BE2C (cell line): ENCODE results near the gene RAB27B.
A peak's percentile ranks its signal among the peaks of the same experiment; 100 is the strongest.

Experiments used
- DNase-seq: peaks from one replicate; pipeline ENCODE4 v3.0.0-alpha.2; 2020
- H3K27me3 ChIP-seq: fragments of 250-450 bp; sonication (Bioruptor Pico); 2 replicates; pipeline ENCODE4 v1.5.1; 2020; ENCODE audit warnings: mild to moderate bottlenecking
- H3K36me3 ChIP-seq: fragments of 250-450 bp; sonication (Bioruptor Pico); 2 replicates; pipeline ENCODE4 v1.5.1; 2020; ENCODE audit warnings: mild to moderate bottlenecking
- H3K4me1 ChIP-seq: fragments of 250-450 bp; sonication (Bioruptor Pico); 2 replicates; pipeline ENCODE4 v1.5.1; 2020
- H3K4me3 ChIP-seq: 2 replicates; pipeline ENCODE4 v1.5.1; 2011; ENCODE audit warnings: low read depth, low read length
- H3K9me3 ChIP-seq: fragments of 250-450 bp; sonication (Bioruptor Pico); 2 replicates; pipeline ENCODE4 v1.5.1; 2020
- CTCF ChIP-seq: IDR thresholded peaks from 2 replicates; pipeline ENCODE4 v1.5.1; 2012; ENCODE audit warnings: mild to moderate bottlenecking, low read depth, low read length

The RAB27B gene

GRCh38 chr18:54824761-54825160 lies 3.5 kb upstream of the RAB27B start:
- H3K4me3 ChIP-seq = no peak overlapping the region
- no peak for TF ChIP-seq CTCF
- DNase-seq = no peak
- H3K9me3 ChIP-seq = no peaks in the 10 kb centered on the region
- H3K36me3 ChIP-seq = no peaks in the 10 kb centered on the region
- H3K4me1 ChIP-seq = no peaks in the 10 kb centered on the region
- no peaks in the 10 kb centered on the region for H3K27me3 ChIP-seq

GRCh38 chr18:54825601-54826344 lies 2.5 kb upstream of the RAB27B start:
- no peak for DNase-seq
- Histone ChIP-seq H3K9me3 (no peaks in the 10 kb centered on the region), H3K36me3 (no peaks in the 10 kb centered on the region), H3K27me3 (no peaks in the 10 kb centered on the region), H3K4me1 (no peaks in the 10 kb centered on the region), H3K4me3 (no peak overlapping the region)
- no peak for TF ChIP-seq CTCF

GRCh38 chr18:54828986-54829385 lies 709 bp downstream of the RAB27B start:
- TF ChIP-seq CTCF = no peak
- Histone ChIP-seq H3K36me3 (no peaks in the 10 kb centered on the region), H3K4me1 (no peaks in the 10 kb centered on the region), H3K9me3 (no peaks in the 10 kb centered on the region), H3K27me3 (no peaks in the 10 kb centered on the region), H3K4me3 (peak overlapping the region; percentile 60)
- no peak for DNase-seq

GRCh38 chr18:54829856-54830255 lies 1.6 kb downstream of the RAB27B start:
- H3K4me3 ChIP-seq = no peak overlapping the region
- DNase-seq = no peak
- H3K27me3 ChIP-seq = no peaks in the 10 kb centered on the region
- no peaks in the 10 kb centered on the region for H3K36me3 ChIP-seq
- H3K9me3 ChIP-seq = no peaks in the 10 kb centered on the region
- H3K4me1 ChIP-seq = no peaks in the 10 kb centered on the region
- no peak for TF ChIP-seq CTCF

GRCh38 chr18:54830260-54830659 lies 2.0 kb downstream of the RAB27B start:
- no peak for DNase-seq
- no peaks in the 10 kb centered on the region for H3K9me3 ChIP-seq
- no peaks in the 10 kb centered on the region for H3K4me1 ChIP-seq
- H3K4me3 ChIP-seq = no peak overlapping the region
- no peaks in the 10 kb centered on the region for H3K36me3 ChIP-seq
- no peaks in the 10 kb centered on the region for H3K27me3 ChIP-seq
- TF ChIP-seq CTCF = no peak

GRCh38 chr18:54830866-54831265 lies 2.6 kb downstream of the RAB27B start:
- Histone ChIP-seq H3K4me3 (no peak overlapping the region), H3K9me3 (no peaks in the 10 kb centered on the region), H3K36me3 (no peaks in the 10 kb centered on the region), H3K4me1 (no peaks in the 10 kb centered on the region), H3K27me3 (no peaks in the 10 kb centered on the region)
- DNase-seq = no peak
- no peak for TF ChIP-seq CTCF
